Measurements from ENCODE around the gene DICER1. TPM values are rescaled to one million over a fixed set of nuclear protein-coding genes. Genes with fewer than 3 reads are reported as not detected.

The DICER1 gene
- total and polyA plus RNA-seq, 8 donors: 5.7 to 37.8 (median 24.6) TPM

GRCh38 chr14:95165517-95165916 is 8.2 kb upstream of the DICER1 start:
- ATAC-seq: no peak
- no peaks in the 10 kb centered on the region for H3K9me3 ChIP-seq
- no peak overlapping the region for H3K27ac ChIP-seq
- no peak for DNase-seq
- FAIRE-seq: no peak
- peaks cover 0 to 6% (median 6%) of the 10 kb centered on the region in 3 donors for H3K4me1 ChIP-seq
- H3K27me3 ChIP-seq: no peaks in the 10 kb centered on the region
- WGBS, 2 donors: 95 to 98% methylated on average over 3 of the region's 3 CpGs
- H3K4me3 ChIP-seq: no peak overlapping the region
- intact Hi-C loops (cut with DNase I): no loop called here
- H3K36me3 ChIP-seq: no peaks in the 10 kb centered on the region
- no peak for TF ChIP-seq CTCF (IDR thresholded peaks at IDR 0.05)

- WGBS, 2 donors: 99 to 100% methylated on average over 1 of the region's 1 CpG
- ATAC-seq: no peak
- Histone ChIP-seq H3K4me3 (no peak overlapping the region), H3K36me3 (no peaks in the 10 kb centered on the region), H3K27me3 (no peaks in the 10 kb centered on the region), H3K9me3 (no peaks in the 10 kb centered on the region), H3K27ac (no peak overlapping the region), H3K4me1 (peaks cover 0 to 7% (median 6%) of the 10 kb centered on the region in 3 donors)
- TF ChIP-seq CTCF (IDR thresholded peaks at IDR 0.05): no peak
- intact Hi-C loops (cut with DNase I): no loop called here
- FAIRE-seq: no peak
- no peak for DNase-seq
Measured at GRCh38 chr14:95164506-95164905, 7.2 kb upstream of the DICER1 start.

- WGBS, 2 donors: 65 to 69% methylated on average over 3 of the region's 3 CpGs
- Histone ChIP-seq H3K27ac (no peak overlapping the region), H3K9me3 (no peaks in the 10 kb centered on the region), H3K27me3 (no peaks in the 10 kb centered on the region), H3K4me1 (peaks cover 0 to 8% (median 6%) of the 10 kb centered on the region in 3 donors), H3K36me3 (no peaks in the 10 kb centered on the region), H3K4me3 (no peak overlapping the region)
- DNase-seq (no peak), FAIRE-seq (no peak), ATAC-seq (peak in 2 of 4 donors; percentile 28 to 29)
- no peak for TF ChIP-seq CTCF (IDR thresholded peaks at IDR 0.05)
- intact Hi-C loops (cut with DNase I): no loop called here
Measured at GRCh38 chr14:95163666-95164065, 6.3 kb upstream of the DICER1 start.

- H3K9me3 ChIP-seq: no peaks in the 10 kb centered on the region
- no peak for FAIRE-seq
- no peak overlapping the region for H3K27ac ChIP-seq
- peaks cover 5 to 13% (median 6%) of the 10 kb centered on the region in 3 donors for H3K4me1 ChIP-seq
- H3K36me3 ChIP-seq: no peaks in the 10 kb centered on the region
- intact Hi-C loops (cut with DNase I): no loop called here
- ATAC-seq: peak in 1 of 4 donors; percentile 26
- 37 to 42% methylated on average over 2 of the region's 2 CpGs for WGBS, 2 donors
- H3K27me3 ChIP-seq: no peaks in the 10 kb centered on the region
- TF ChIP-seq CTCF (IDR thresholded peaks at IDR 0.05): no peak
- DNase-seq: no peak
- H3K4me3 ChIP-seq: no peak overlapping the region
Measured at GRCh38 chr14:95163132-95163531, 5.8 kb upstream of the DICER1 start.

GRCh38 chr14:95162641-95163040 is 5.3 kb upstream of the DICER1 start:
- 42 to 43% methylated on average over 2 of the region's 2 CpGs for WGBS, 2 donors
- Histone ChIP-seq H3K9me3 (no peaks in the 10 kb centered on the region), H3K27me3 (no peaks in the 10 kb centered on the region), H3K27ac (no peak overlapping the region), H3K4me1 (peaks cover 6 to 14% (median 7%) of the 10 kb centered on the region in 3 donors), H3K36me3 (no peaks in the 10 kb centered on the region), H3K4me3 (no peak overlapping the region)
- intact Hi-C loops (cut with DNase I): no loop called here
- DNase-seq (no peak), FAIRE-seq (no peak), ATAC-seq (no peak)
- no peak for TF ChIP-seq CTCF (IDR thresholded peaks at IDR 0.05)
